GM20000 (cell line): ENCODE data around the gene GORAB.

Source experiments
- DNase-seq: peaks from one replicate; pipeline ENCODE4 v3.0.0; 2012; ENCODE audit warnings: low spot score
- TF ChIP-seq, protein P1 (sequence below): IDR thresholded peaks from 2 replicates; pipeline ENCODE4 v1.5.1; 2012; ENCODE audit warnings: mild to moderate bottlenecking, control low read depth; ENCODE audit errors: extremely low read depth, missing control alignments

The GORAB gene

DNA sequence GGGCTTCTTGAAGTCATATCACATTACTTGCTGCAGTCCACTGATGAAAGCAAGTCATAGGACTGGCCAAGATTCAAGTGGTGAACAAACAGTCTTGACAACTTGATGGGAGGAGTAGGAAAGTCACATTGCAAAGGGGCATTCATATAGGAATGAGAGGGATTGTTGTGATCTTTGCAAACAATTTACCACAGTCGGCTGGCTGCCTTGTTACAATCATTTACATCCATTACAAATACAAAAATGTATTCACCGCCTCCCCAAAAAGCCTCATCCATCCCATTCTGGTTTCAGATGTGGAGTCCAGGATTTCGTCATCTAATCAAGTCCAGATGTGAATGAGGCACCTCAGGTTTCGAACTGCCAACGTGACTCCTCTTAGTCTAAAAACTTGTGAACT, 26.8 kb downstream of the GORAB start:
- TF ChIP-seq, protein P1, sequence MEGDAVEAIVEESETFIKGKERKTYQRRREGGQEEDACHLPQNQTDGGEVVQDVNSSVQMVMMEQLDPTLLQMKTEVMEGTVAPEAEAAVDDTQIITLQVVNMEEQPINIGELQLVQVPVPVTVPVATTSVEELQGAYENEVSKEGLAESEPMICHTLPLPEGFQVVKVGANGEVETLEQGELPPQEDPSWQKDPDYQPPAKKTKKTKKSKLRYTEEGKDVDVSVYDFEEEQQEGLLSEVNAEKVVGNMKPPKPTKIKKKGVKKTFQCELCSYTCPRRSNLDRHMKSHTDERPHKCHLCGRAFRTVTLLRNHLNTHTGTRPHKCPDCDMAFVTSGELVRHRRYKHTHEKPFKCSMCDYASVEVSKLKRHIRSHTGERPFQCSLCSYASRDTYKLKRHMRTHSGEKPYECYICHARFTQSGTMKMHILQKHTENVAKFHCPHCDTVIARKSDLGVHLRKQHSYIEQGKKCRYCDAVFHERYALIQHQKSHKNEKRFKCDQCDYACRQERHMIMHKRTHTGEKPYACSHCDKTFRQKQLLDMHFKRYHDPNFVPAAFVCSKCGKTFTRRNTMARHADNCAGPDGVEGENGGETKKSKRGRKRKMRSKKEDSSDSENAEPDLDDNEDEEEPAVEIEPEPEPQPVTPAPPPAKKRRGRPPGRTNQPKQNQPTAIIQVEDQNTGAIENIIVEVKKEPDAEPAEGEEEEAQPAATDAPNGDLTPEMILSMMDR = no peak
- DNase-seq = no peak

DNA sequence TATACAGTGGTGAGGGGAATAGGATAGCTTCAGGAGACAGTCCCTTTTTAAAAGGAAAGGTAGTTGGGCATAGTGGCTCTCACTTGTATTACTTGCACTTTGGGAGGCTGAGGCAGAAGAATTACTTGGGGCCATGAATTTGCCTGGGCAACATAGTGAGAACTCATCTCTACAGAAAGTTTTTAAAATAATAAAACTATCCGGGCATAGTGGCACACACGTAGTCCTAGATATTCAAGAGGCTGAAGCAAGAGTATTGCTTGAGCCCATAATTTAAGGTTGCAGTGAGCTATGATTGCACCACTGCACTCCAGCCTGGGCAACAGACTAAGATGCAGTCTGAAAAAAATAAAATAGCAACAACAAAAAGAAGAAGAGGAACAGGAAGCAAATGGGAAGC, 27.2 kb downstream of the GORAB start:
- DNase-seq = no peak

GRCh38 chr1:170560681-170561285, 28.8 kb downstream of the GORAB start:
- TF ChIP-seq, protein P1 = no peak
- no peak for DNase-seq

More for the DNA sequence above, 27.2 kb downstream of the GORAB start:
- TF ChIP-seq, protein P1 = no peak

DNA sequence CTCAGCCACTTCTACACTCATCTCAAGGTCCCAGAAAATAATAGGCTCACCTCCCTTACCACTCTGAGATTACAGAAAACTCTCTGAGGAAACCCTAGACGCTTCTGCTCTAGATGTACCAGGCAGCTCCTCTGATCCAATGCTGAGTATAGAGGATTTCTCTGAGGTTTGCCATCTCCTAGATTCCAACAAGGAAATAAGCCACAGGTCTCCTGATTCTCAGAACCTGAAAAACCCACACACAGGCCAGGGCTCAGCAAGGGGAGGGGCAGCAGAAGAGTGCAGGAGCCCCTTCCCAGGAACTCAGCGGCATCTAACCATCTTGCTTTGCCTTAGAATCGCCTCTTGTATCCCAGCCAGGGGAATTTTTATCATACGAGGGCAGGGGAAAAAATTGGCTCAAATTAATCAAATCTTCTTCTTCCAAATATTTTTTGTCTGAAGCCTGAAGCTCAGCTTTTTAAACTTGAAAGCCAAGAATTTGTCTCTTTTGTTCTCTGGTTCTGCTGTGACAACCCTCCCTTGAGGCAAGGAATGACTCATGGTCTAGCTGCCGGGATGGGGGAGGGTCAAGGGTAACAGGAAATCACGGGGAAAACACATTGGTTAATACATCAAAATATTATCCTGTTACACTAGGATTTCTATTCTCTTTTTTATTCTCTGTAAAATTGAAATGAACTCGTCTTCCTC, 30.8 kb downstream of the GORAB start:
- peak; percentile 30 for DNase-seq
- TF ChIP-seq, protein P1 = no peak

- no peak for DNase-seq
- TF ChIP-seq, protein P1 = no peak
Measured at GRCh38 chr1:170567214-170567613, 35.2 kb downstream of the GORAB start.

GRCh38 chr1:170568197-170568596, 36.2 kb downstream of the GORAB start:
- TF ChIP-seq, protein P1 = no peak
- DNase-seq = no peak

DNA sequence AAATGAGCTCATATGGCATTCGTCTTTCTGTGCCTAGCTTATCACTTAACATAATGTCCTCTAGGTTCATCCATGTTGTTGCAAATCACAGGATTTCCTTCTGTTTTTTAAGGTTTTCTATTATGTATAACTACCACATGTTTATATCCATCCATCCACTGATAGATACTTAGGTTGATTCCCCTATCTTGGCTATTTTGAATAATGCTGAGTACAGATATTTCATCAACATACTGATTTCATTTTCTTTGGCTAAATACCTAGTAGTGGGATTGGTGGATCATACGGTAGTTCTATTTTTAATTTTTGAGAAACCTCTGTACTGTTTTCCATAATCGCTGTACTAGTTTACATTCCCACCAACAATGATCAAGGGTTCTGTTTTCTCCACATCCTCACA, 45.0 kb downstream of the GORAB start:
- TF ChIP-seq, protein P1 = no peak
- no peak for DNase-seq
